HepG2 (cell line): ENCODE data around the gene RHBDL1. TPM values are rescaled to one million over a fixed set of nuclear protein-coding genes. Genes with fewer than 3 reads are reported as not detected.

Source experiments
- DRAP1 ChIP-seq: IDR thresholded peaks from 2 replicates; pipeline ENCODE4 v1.6.1; 2016; ENCODE audit warnings: missing genetic modification reagents, missing compliant biosample characterization
- JUNB ChIP-seq: sonication (generic); formaldehyde crosslinking; IDR thresholded peaks from 2 replicates; pipeline ENCODE4 v1.8.0; 2022; ENCODE audit warnings: missing genetic modification reagents, mild to moderate bottlenecking, borderline replicate concordance
- MIER3 ChIP-seq: IDR thresholded peaks from 2 replicates; pipeline ENCODE4 v1.6.1; 2016; ENCODE audit warnings: missing compliant biosample characterization, borderline replicate concordance
- SNAI1 ChIP-seq: sonication (generic); formaldehyde crosslinking; IDR thresholded peaks from 2 replicates; pipeline ENCODE4 v1.5.0; 2020; ENCODE audit warnings: mild to moderate bottlenecking, missing genetic modification reagents, borderline replicate concordance
- ZNF280D ChIP-seq: sonication (generic); formaldehyde crosslinking; IDR thresholded peaks from 2 replicates; pipeline ENCODE4 v1.5.1; 2020; ENCODE audit warnings: mild to moderate bottlenecking, missing genetic modification reagents
- ZNF503 ChIP-seq: sonication (generic); formaldehyde crosslinking; IDR thresholded peaks from 2 replicates; pipeline ENCODE4 v1.4.0; 2020; ENCODE audit warnings: missing genetic modification reagents
- ZNF607 ChIP-seq: sonication (generic); formaldehyde crosslinking; IDR thresholded peaks from 2 replicates; pipeline ENCODE4 v1.5.1; 2020; ENCODE audit warnings: missing genetic modification reagents, mild to moderate bottlenecking, borderline replicate concordance
- ZNF747 ChIP-seq: sonication (generic); formaldehyde crosslinking; IDR thresholded peaks from 2 replicates; pipeline ENCODE4 v1.8.1; 2023; ENCODE audit warnings: missing genetic modification reagents, mild to moderate bottlenecking, borderline replicate concordance
- polyA plus RNA-seq, 8 experiments: library from polyadenylated mRNA; depleted of rRNA in 3 of 8; stranded (reverse) in 7 of 8; unstranded in 1 of 8; fragments of >200 nt; fragmentation: Illumina TruSeq in 4 of 8; extraction: Trizol in 4 of 8; gene quantifications; 2 replicates each; pipeline versions ENCODE4 v1.2.1 to v1.2.3, GENCODE V29; 2011 to 2016; ENCODE audit warnings: low read depth in 4 of 8, missing spikeins in 1 of 8, mixed read lengths in 1 of 8; ENCODE audit not compliant: insufficient read depth in 1 of 8
- total RNA-seq, 5 experiments: library from RNA; depleted of rRNA; stranded (reverse); fragments of >200 nt; fragmentation: Illumina TruSeq; extraction: Trizol; gene quantifications; 2 replicates each; pipeline ENCODE4 v1.2.3, GENCODE V29; 2016; ENCODE audit warnings: low read depth in 1 of 5
- TF ChIP-seq, protein P1 (sequence below): sonication (generic); formaldehyde crosslinking; IDR thresholded peaks from 2 replicates; pipeline ENCODE4 v1.8.1; 2022; ENCODE audit warnings: low read depth, mild to moderate bottlenecking, missing genetic modification reagents
- TF ChIP-seq, protein P2 (sequence below): sonication (generic); formaldehyde crosslinking; IDR thresholded peaks from 2 replicates; pipeline ENCODE4 v1.4.0; 2020; ENCODE audit warnings: missing genetic modification reagents
- TF ChIP-seq, protein P3 (sequence below): sonication (generic); formaldehyde crosslinking; IDR thresholded peaks from 2 replicates; pipeline ENCODE4 v1.5.0; 2020; ENCODE audit warnings: mild to moderate bottlenecking, missing genetic modification reagents

The RHBDL1 gene
- total and polyA plus RNA-seq, 2 of the 13 experiments (the other 11 are each of a cell fraction or from before 2014, with no cell fraction given): 1.8 to 3.8 TPM

DNA sequence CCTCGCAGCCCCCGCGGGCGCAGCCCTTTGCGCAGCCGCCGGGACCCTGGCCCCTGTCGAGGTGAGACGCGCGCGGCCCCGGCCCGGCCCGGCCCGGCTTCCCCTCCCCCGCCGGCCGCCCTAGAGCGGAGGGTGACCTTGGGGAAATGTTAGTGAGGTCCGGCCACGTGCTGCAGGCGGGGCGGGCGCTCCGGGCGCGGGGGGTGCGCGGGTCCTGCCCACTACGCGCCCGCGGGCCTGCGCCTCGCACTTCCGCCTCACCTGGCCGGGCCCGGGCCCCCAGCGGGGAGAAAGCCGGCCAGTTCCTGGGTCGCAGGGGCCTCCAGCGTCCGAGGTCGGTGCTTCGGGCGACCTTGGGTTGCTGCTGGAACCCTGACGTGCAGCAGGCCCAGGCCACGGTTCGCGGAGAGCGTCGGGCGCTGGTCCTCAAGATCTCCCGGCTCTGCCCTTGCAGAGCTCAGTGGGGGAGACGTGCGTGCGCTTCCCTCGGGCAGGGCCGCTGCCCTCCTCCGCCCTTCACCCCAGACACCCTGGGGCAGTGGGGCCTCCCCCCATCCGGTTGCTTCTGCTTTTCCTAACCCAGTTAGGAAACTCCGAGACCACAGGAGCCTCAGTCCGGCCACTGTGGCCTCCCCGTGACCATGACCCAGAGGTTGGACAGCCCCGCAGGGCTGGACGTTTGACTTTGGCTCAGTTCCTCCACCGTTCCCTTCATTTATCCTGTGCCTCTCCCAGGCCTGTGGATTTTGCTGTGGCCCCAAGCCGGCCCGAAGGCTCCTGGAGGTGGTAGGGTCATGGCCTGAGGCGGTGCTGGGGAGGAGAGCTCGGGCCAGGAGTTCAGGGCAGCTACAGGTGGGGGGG is 33.1 kb upstream of the RHBDL1 start (continued):
- TF ChIP-seq ZNF503 (CRISPR knock-in tag) (0 out of 2 replicates have a peak, but pooled peaks have one; percentile 64), JUNB (CRISPR knock-in tag) (no peak), ZNF747 (no peak; the same call in 1 of the 2 replicates), SNAI1 (no peak), ZNF607 (CRISPR knock-in tag) (peak; percentile 27; the same call in 1 of the 2 replicates), DRAP1 (CRISPR knock-in tag) (no peak), MIER3 (no peak), ZNF280D (no peak)
- TF ChIP-seq, protein P1, sequence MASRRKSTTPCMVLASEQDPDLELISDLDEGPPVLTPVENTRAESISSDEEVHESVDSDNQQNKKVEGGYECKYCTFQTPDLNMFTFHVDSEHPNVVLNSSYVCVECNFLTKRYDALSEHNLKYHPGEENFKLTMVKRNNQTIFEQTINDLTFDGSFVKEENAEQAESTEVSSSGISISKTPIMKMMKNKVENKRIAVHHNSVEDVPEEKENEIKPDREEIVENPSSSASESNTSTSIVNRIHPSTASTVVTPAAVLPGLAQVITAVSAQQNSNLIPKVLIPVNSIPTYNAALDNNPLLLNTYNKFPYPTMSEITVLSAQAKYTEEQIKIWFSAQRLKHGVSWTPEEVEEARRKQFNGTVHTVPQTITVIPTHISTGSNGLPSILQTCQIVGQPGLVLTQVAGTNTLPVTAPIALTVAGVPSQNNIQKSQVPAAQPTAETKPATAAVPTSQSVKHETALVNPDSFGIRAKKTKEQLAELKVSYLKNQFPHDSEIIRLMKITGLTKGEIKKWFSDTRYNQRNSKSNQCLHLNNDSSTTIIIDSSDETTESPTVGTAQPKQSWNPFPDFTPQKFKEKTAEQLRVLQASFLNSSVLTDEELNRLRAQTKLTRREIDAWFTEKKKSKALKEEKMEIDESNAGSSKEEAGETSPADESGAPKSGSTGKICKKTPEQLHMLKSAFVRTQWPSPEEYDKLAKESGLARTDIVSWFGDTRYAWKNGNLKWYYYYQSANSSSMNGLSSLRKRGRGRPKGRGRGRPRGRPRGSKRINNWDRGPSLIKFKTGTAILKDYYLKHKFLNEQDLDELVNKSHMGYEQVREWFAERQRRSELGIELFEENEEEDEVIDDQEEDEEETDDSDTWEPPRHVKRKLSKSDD (CRISPR knock-in tag): 0 out of 2 replicates have a peak, but pooled peaks have one; percentile 20
- TF ChIP-seq, protein P2, sequence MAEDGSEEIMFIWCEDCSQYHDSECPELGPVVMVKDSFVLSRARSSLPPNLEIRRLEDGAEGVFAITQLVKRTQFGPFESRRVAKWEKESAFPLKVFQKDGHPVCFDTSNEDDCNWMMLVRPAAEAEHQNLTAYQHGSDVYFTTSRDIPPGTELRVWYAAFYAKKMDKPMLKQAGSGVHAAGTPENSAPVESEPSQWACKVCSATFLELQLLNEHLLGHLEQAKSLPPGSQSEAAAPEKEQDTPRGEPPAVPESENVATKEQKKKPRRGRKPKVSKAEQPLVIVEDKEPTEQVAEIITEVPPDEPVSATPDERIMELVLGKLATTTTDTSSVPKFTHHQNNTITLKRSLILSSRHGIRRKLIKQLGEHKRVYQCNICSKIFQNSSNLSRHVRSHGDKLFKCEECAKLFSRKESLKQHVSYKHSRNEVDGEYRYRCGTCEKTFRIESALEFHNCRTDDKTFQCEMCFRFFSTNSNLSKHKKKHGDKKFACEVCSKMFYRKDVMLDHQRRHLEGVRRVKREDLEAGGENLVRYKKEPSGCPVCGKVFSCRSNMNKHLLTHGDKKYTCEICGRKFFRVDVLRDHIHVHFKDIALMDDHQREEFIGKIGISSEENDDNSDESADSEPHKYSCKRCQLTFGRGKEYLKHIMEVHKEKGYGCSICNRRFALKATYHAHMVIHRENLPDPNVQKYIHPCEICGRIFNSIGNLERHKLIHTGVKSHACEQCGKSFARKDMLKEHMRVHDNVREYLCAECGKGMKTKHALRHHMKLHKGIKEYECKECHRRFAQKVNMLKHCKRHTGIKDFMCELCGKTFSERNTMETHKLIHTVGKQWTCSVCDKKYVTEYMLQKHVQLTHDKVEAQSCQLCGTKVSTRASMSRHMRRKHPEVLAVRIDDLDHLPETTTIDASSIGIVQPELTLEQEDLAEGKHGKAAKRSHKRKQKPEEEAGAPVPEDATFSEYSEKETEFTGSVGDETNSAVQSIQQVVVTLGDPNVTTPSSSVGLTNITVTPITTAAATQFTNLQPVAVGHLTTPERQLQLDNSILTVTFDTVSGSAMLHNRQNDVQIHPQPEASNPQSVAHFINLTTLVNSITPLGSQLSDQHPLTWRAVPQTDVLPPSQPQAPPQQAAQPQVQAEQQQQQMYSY: no peak
- TF ChIP-seq, protein P3, sequence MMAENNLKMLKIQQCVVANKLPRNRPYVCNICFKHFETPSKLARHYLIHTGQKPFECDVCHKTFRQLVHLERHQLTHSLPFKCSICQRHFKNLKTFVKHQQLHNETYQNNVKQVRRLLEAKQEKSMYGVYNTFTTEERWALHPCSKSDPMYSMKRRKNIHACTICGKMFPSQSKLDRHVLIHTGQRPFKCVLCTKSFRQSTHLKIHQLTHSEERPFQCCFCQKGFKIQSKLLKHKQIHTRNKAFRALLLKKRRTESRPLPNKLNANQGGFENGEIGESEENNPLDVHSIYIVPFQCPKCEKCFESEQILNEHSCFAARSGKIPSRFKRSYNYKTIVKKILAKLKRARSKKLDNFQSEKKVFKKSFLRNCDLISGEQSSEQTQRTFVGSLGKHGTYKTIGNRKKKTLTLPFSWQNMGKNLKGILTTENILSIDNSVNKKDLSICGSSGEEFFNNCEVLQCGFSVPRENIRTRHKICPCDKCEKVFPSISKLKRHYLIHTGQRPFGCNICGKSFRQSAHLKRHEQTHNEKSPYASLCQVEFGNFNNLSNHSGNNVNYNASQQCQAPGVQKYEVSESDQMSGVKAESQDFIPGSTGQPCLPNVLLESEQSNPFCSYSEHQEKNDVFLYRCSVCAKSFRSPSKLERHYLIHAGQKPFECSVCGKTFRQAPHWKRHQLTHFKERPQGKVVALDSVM (CRISPR knock-in tag): peak; percentile 9; the same call in 1 of the 2 replicates
